ENCODE data around the gene PCDHA2. TPM values are rescaled to one million over a fixed set of nuclear protein-coding genes. Genes with fewer than 3 reads are reported as not detected.
A peak's percentile ranks its signal among the peaks of the same experiment; 100 is the strongest.
"Not testable (repeated sequence)": the region's sequence is repeated elsewhere in the genome, so short reads cannot be mapped to it uniquely, and the experiment has no call there.

PCDHA2 gene
- total and polyA plus RNA-seq, 7 experiments from 2014 or later: not detected

- H3K36me3 ChIP-seq (ENCODE audit: control insufficient read depth in 2 of 3, insufficient read depth in 3 of 3, low read length in 3 of 3): no peaks in the 10 kb centered on the region
- ChIA-PET POLR2A (no interaction called here), CTCF (no interaction called here)
- Mint-ChIP-seq H3K4me3 (no peak within 1 kb of the TSS), H3K9me3 (peaks cover 8 to 87% (median 43%) of the 10 kb centered on the region in 11 donors), H3K36me3 (peaks cover 0 to 25% (median 7%) of the 10 kb centered on the region in 5 donors), H3K4me1 (no peaks in the 10 kb centered on the region), H3K27me3 (peaks cover 0 to 53% (median 44%) of the 10 kb centered on the region in 5 donors), H3K27ac (no peak within 1 kb of the TSS)
- DNase-seq: no peak
- no peaks in the 10 kb centered on the region for H3K27me3 ChIP-seq (ENCODE audit: control insufficient read depth in 2 of 2, insufficient read depth in 2 of 2, low read length in 2 of 2)
- no peak within 1 kb of the TSS for H3K27ac ChIP-seq (ENCODE audit: low read depth, low read length)
- H3K9me3 ChIP-seq (ENCODE audit: control insufficient read depth in 2 of 3, low read length in 3 of 3): peaks cover 0 to 43% (median 4%) of the 10 kb centered on the region in 3 experiments
- no peak within 1 kb of the TSS for H3K4me3 ChIP-seq (ENCODE audit: low read length)
- ATAC-seq: no peak
- no peaks in the 10 kb centered on the region for H3K4me1 ChIP-seq (ENCODE audit: control insufficient read depth in 2 of 2, insufficient read depth in 2 of 2, low read length in 2 of 2)
- intact Hi-C loops (cut with micrococcal nuclease): loop anchor here in 1 of 2 donors (5.0 kb wide), 1 partner anchor 51 kb away; no protein-coding TSS in a partner anchor
Observed at GRCh38 chr5:140800816-140801493, 6.3 kb downstream of the PCDHA2 start, which contains the start of gene PCDHA3. Gene PCDHA3, plus strand, starts transcription at chr5:140801057.

- Mint-ChIP-seq H3K9me3 (peaks cover 9 to 88% (median 41%) of the 10 kb centered on the region in 11 donors), H3K36me3 (peaks cover 0 to 26% (median 7%) of the 10 kb centered on the region in 5 donors), H3K4me1 (no peaks in the 10 kb centered on the region), H3K27me3 (peaks cover 0 to 59% (median 46%) of the 10 kb centered on the region in 5 donors), H3K27ac (no peak overlapping the region), H3K4me3 (no peak overlapping the region)
- H3K9me3 ChIP-seq (ENCODE audit: control insufficient read depth in 2 of 3, low read length in 3 of 3): peaks cover 0 to 43% (median 4%) of the 10 kb centered on the region in 3 experiments
- no peak overlapping the region for H3K27ac ChIP-seq (ENCODE audit: low read depth, low read length)
- peaks cover 0 to 2% of the 10 kb centered on the region in 2 donors for H3K27me3 ChIP-seq (ENCODE audit: control insufficient read depth in 2 of 2, insufficient read depth in 2 of 2, low read length in 2 of 2)
- intact Hi-C loops (cut with micrococcal nuclease): loop anchor here in 1 of 2 donors (5.0 kb wide), 1 partner anchor 51 kb away; no protein-coding TSS in a partner anchor
- ChIA-PET CTCF (no interaction called here), POLR2A (no interaction called here)
- no peak overlapping the region for H3K4me3 ChIP-seq (ENCODE audit: low read length)
- ATAC-seq (no peak), DNase-seq (no peak)
- H3K4me1 ChIP-seq (ENCODE audit: control insufficient read depth in 2 of 2, insufficient read depth in 2 of 2, low read length in 2 of 2): no peaks in the 10 kb centered on the region
- no peaks in the 10 kb centered on the region for H3K36me3 ChIP-seq (ENCODE audit: control insufficient read depth in 2 of 3, insufficient read depth in 3 of 3, low read length in 3 of 3)
Observed at GRCh38 chr5:140801494-140801841, 6.8 kb downstream of the PCDHA2 start.

- Mint-ChIP-seq H3K4me3 (peak overlapping the region in 1 of 10 donors; percentile 7), H3K36me3 (peaks cover 0 to 27% (median 7%) of the 10 kb centered on the region in 5 donors), H3K9me3 (peaks cover 9 to 89% (median 42%) of the 10 kb centered on the region in 11 donors), H3K27me3 (peaks cover 0 to 62% (median 50%) of the 10 kb centered on the region in 5 donors)
- POLR2A ChIA-PET; H3K4me1 ChIP-seq (ENCODE audit: control insufficient read depth in 2 of 2, insufficient read depth in 2 of 2, low read length in 2 of 2); H3K27ac ChIP-seq (ENCODE audit: low read depth, low read length); H3K4me1 Mint-ChIP-seq; H3K36me3 ChIP-seq (ENCODE audit: control insufficient read depth in 2 of 3, insufficient read depth in 3 of 3, low read length in 3 of 3); H3K4me3 ChIP-seq (ENCODE audit: low read length); DNase-seq; H3K27me3 ChIP-seq (ENCODE audit: control insufficient read depth in 2 of 2, insufficient read depth in 2 of 2, low read length in 2 of 2); ATAC-seq; H3K27ac Mint-ChIP-seq: not testable (repeated sequence)
- CTCF ChIA-PET: interaction anchor here (0.6 kb wide), 1 partner anchor 26 kb away, joined by 3 read pairs; no protein-coding TSS in a partner anchor
- H3K9me3 ChIP-seq (ENCODE audit: control insufficient read depth in 2 of 3, low read length in 3 of 3): peaks cover 0 to 44% (median 4%) of the 10 kb centered on the region in 3 experiments
- intact Hi-C loops (cut with micrococcal nuclease): loop anchor here in 1 of 2 donors (5.0 kb wide), 1 partner anchor 50 kb away; no protein-coding TSS in a partner anchor
Observed at GRCh38 chr5:140802381-140802780, 7.7 kb downstream of the PCDHA2 start.

GRCh38 chr5:140802781-140803271 lies 8.2 kb downstream of the PCDHA2 start:
- no peak overlapping the region for H3K27ac Mint-ChIP-seq
- H3K27me3 ChIP-seq (ENCODE audit: control insufficient read depth in 2 of 2, insufficient read depth in 2 of 2, low read length in 2 of 2): peaks cover 0 to 5% of the 10 kb centered on the region in 2 donors
- CTCF ChIA-PET: interaction anchor here (0.6 kb wide), 1 partner anchor 27 kb away, joined by 3 read pairs; no protein-coding TSS in a partner anchor
- H3K27ac ChIP-seq (ENCODE audit: low read depth, low read length): no peak overlapping the region
- no peaks in the 10 kb centered on the region for H3K36me3 ChIP-seq (ENCODE audit: control insufficient read depth in 2 of 3, insufficient read depth in 3 of 3, low read length in 3 of 3)
- peaks cover 0 to 49% (median 4%) of the 10 kb centered on the region in 3 experiments for H3K9me3 ChIP-seq (ENCODE audit: control insufficient read depth in 2 of 3, low read length in 3 of 3)
- H3K4me1 Mint-ChIP-seq: no peaks in the 10 kb centered on the region
- H3K9me3 Mint-ChIP-seq: peaks cover 9 to 90% (median 45%) of the 10 kb centered on the region in 11 donors
- POLR2A ChIA-PET: no interaction called here
- intact Hi-C loops (cut with micrococcal nuclease): loop anchor here in 1 of 2 donors (5.0 kb wide), 1 partner anchor 49 kb away; no protein-coding TSS in a partner anchor
- no peak overlapping the region for H3K4me3 ChIP-seq (ENCODE audit: low read length)
- no peak for ATAC-seq
- no peak overlapping the region for H3K4me3 Mint-ChIP-seq
- H3K36me3 Mint-ChIP-seq: peaks cover 0 to 29% (median 7%) of the 10 kb centered on the region in 5 donors
- peaks cover 0 to 59% (median 48%) of the 10 kb centered on the region in 5 donors for H3K27me3 Mint-ChIP-seq
- no peaks in the 10 kb centered on the region for H3K4me1 ChIP-seq (ENCODE audit: control insufficient read depth in 2 of 2, insufficient read depth in 2 of 2, low read length in 2 of 2)
- no peak for DNase-seq

- Histone ChIP-seq H3K9me3 (ENCODE audit: control insufficient read depth in 2 of 3, low read length in 3 of 3) (peaks cover 0 to 53% (median 4%) of the 10 kb centered on the region in 3 experiments), H3K4me3 (ENCODE audit: low read length) (no peak within 1 kb of the TSS), H3K36me3 (ENCODE audit: control insufficient read depth in 2 of 3, insufficient read depth in 3 of 3, low read length in 3 of 3) (no peaks in the 10 kb centered on the region), H3K27ac (ENCODE audit: low read depth, low read length) (no peak within 1 kb of the TSS), H3K27me3 (ENCODE audit: control insufficient read depth in 2 of 2, insufficient read depth in 2 of 2, low read length in 2 of 2) (peaks cover 0 to 5% of the 10 kb centered on the region in 2 donors), H3K4me1 (ENCODE audit: control insufficient read depth in 2 of 2, insufficient read depth in 2 of 2, low read length in 2 of 2) (no peaks in the 10 kb centered on the region)
- Mint-ChIP-seq H3K4me3 (peak within 1 kb of the TSS in 1 of 10 donors; percentile 8), H3K27me3 (peaks cover 0 to 58% (median 44%) of the 10 kb centered on the region in 5 donors), H3K27ac (no peak within 1 kb of the TSS), H3K9me3 (peaks cover 9 to 92% (median 45%) of the 10 kb centered on the region in 11 donors), H3K4me1 (no peaks in the 10 kb centered on the region), H3K36me3 (peaks cover 0 to 26% (median 11%) of the 10 kb centered on the region in 5 donors)
- ATAC-seq: no peak
- POLR2A ChIA-PET: no interaction called here
- intact Hi-C loops (cut with micrococcal nuclease): no loop called here
- no peak for DNase-seq
- CTCF ChIA-PET: no interaction called here
Observed at GRCh38 chr5:140806834-140807775, 12.5 kb downstream of the PCDHA2 start, which contains the start of gene PCDHA4. Gene PCDHA4, plus strand, starts transcription at chr5:140807068.

GRCh38 chr5:140808241-140808888 lies 13.7 kb downstream of the PCDHA2 start:
- peaks cover 0 to 41% (median 4%) of the 10 kb centered on the region in 3 experiments for H3K9me3 ChIP-seq (ENCODE audit: control insufficient read depth in 2 of 3, low read length in 3 of 3)
- CTCF ChIA-PET; ATAC-seq; H3K4me3 ChIP-seq (ENCODE audit: low read length); H3K4me3 Mint-ChIP-seq; H3K27ac ChIP-seq (ENCODE audit: low read depth, low read length); H3K36me3 ChIP-seq (ENCODE audit: control insufficient read depth in 2 of 3, insufficient read depth in 3 of 3, low read length in 3 of 3); H3K27ac Mint-ChIP-seq; H3K4me1 ChIP-seq (ENCODE audit: control insufficient read depth in 2 of 2, insufficient read depth in 2 of 2, low read length in 2 of 2); H3K4me1 Mint-ChIP-seq; POLR2A ChIA-PET; DNase-seq; intact Hi-C loops (cut with micrococcal nuclease); H3K27me3 ChIP-seq (ENCODE audit: control insufficient read depth in 2 of 2, insufficient read depth in 2 of 2, low read length in 2 of 2): not testable (repeated sequence)
- H3K36me3 Mint-ChIP-seq: peaks cover 0 to 31% (median 13%) of the 10 kb centered on the region in 5 donors
- H3K27me3 Mint-ChIP-seq: peaks cover 0 to 64% (median 41%) of the 10 kb centered on the region in 5 donors
- H3K9me3 Mint-ChIP-seq: peaks cover 9 to 92% (median 49%) of the 10 kb centered on the region in 11 donors

Data from naive thymus-derived CD4-positive, alpha-beta T cell (primary cell).